ENCODE measurements around the gene ITGAX. TPM values are rescaled to one million over a fixed set of nuclear protein-coding genes. Genes with fewer than 3 reads are reported as not detected.

Gene ITGAX
- total RNA-seq, 1 experiment from 2014 or later: not detected

GRCh38 chr16:31423241-31423640 lies 68.3 kb downstream of the ITGAX start:
- no peak overlapping the region for H3K4me3 ChIP-seq (ENCODE audit: low read depth, low read length)
- no peaks in the 10 kb centered on the region for H3K4me1 ChIP-seq
- Mint-ChIP-seq H3K27me3 (ENCODE audit: insufficient read depth, unreplicated experiment) (peaks cover 16% of the 10 kb centered on the region), H3K9me3 (ENCODE audit: unreplicated experiment) (no peaks in the 10 kb centered on the region), H3K36me3 (ENCODE audit: insufficient read depth, unreplicated experiment) (no peaks in the 10 kb centered on the region), H3K4me3 (ENCODE audit: unreplicated experiment) (no peak overlapping the region), H3K27ac (ENCODE audit: unreplicated experiment) (no peak overlapping the region), H3K4me1 (ENCODE audit: low read depth, unreplicated experiment) (no peaks in the 10 kb centered on the region)
- CTCF ChIA-PET: no interaction called here
- DNase-seq: no peak
- H3K27me3 ChIP-seq (replicated peaks; ENCODE audit: control insufficient read depth, insufficient read depth, low read length): no peaks in the 10 kb centered on the region
- no peaks in the 10 kb centered on the region for H3K9me3 ChIP-seq
- BruUV-seq (replicated peaks): no TSS peak
- intact Hi-C loops (cut with micrococcal nuclease; ENCODE audit: unreplicated experiment): no loop called here
- no peak for TF ChIP-seq CTCF (IDR thresholded peaks at IDR 0.05; ENCODE audit: insufficient read depth in 1 of 2, low read depth in 1 of 2, low read length in 1 of 2, severe bottlenecking in 1 of 2, unreplicated experiment in 1 of 2)
- POLR2A ChIA-PET: no interaction called here
- H3K36me3 ChIP-seq (ENCODE audit: control insufficient read depth, insufficient read depth, low read length): no peaks in the 10 kb centered on the region

- intact Hi-C loops (cut with micrococcal nuclease; ENCODE audit: unreplicated experiment): no loop called here
- H3K4me1 Mint-ChIP-seq (ENCODE audit: low read depth, unreplicated experiment): no peaks in the 10 kb centered on the region
- CTCF ChIA-PET: no interaction called here
- Histone ChIP-seq H3K27me3 (replicated peaks; ENCODE audit: control insufficient read depth, insufficient read depth, low read length) (no peaks in the 10 kb centered on the region), H3K36me3 (ENCODE audit: control insufficient read depth, insufficient read depth, low read length) (no peaks in the 10 kb centered on the region), H3K9me3 (no peaks in the 10 kb centered on the region), H3K4me3 (ENCODE audit: low read depth, low read length) (no peak overlapping the region), H3K4me1 (no peaks in the 10 kb centered on the region)
- TF ChIP-seq CTCF (IDR thresholded peaks at IDR 0.05; ENCODE audit: insufficient read depth in 1 of 2, low read depth in 1 of 2, low read length in 1 of 2, severe bottlenecking in 1 of 2, unreplicated experiment in 1 of 2): no peak
- H3K9me3 Mint-ChIP-seq (ENCODE audit: unreplicated experiment): no peaks in the 10 kb centered on the region
- DNase-seq: no peak
- POLR2A ChIA-PET: no interaction called here
- no peak overlapping the region for H3K27ac Mint-ChIP-seq (ENCODE audit: unreplicated experiment)
- H3K4me3 Mint-ChIP-seq (ENCODE audit: unreplicated experiment): no peak overlapping the region
- BruUV-seq (replicated peaks): no TSS peak
- peaks cover 16% of the 10 kb centered on the region for H3K27me3 Mint-ChIP-seq (ENCODE audit: insufficient read depth, unreplicated experiment)
- H3K36me3 Mint-ChIP-seq (ENCODE audit: insufficient read depth, unreplicated experiment): no peaks in the 10 kb centered on the region
Measured at GRCh38 chr16:31423801-31424200, 68.8 kb downstream of the ITGAX start.

- Histone ChIP-seq H3K9me3 (no peaks in the 10 kb centered on the region), H3K36me3 (ENCODE audit: control insufficient read depth, insufficient read depth, low read length) (no peaks in the 10 kb centered on the region), H3K4me3 (ENCODE audit: low read depth, low read length) (no peak overlapping the region), H3K4me1 (no peaks in the 10 kb centered on the region), H3K27me3 (replicated peaks; ENCODE audit: control insufficient read depth, insufficient read depth, low read length) (no peaks in the 10 kb centered on the region)
- no peak for DNase-seq
- no TSS peak for BruUV-seq (replicated peaks)
- CTCF ChIA-PET: interaction anchor here (0.7 kb wide), 1 partner anchor 321 kb away, joined by 4 read pairs; no protein-coding TSS in a partner anchor
- H3K27me3 Mint-ChIP-seq (ENCODE audit: insufficient read depth, unreplicated experiment): peaks cover 8% of the 10 kb centered on the region
- H3K4me3 Mint-ChIP-seq (ENCODE audit: unreplicated experiment): no peak overlapping the region
- intact Hi-C loops (cut with micrococcal nuclease; ENCODE audit: unreplicated experiment): loop anchor here (2.0 kb wide), 1 partner anchor 15 kb away; the partner anchor contains the start of gene ZNF843
- no peak overlapping the region for H3K27ac Mint-ChIP-seq (ENCODE audit: unreplicated experiment)
- no peak for TF ChIP-seq CTCF (IDR thresholded peaks at IDR 0.05; ENCODE audit: insufficient read depth in 1 of 2, low read depth in 1 of 2, low read length in 1 of 2, severe bottlenecking in 1 of 2, unreplicated experiment in 1 of 2)
- no peaks in the 10 kb centered on the region for H3K36me3 Mint-ChIP-seq (ENCODE audit: insufficient read depth, unreplicated experiment)
- no peaks in the 10 kb centered on the region for H3K4me1 Mint-ChIP-seq (ENCODE audit: low read depth, unreplicated experiment)
- no peaks in the 10 kb centered on the region for H3K9me3 Mint-ChIP-seq (ENCODE audit: unreplicated experiment)
- POLR2A ChIA-PET: no interaction called here
Measured at GRCh38 chr16:31427441-31428278, 72.7 kb downstream of the ITGAX start.
